Measurements from ENCODE around the gene GIMAP4. TPM values are rescaled to one million over a fixed set of nuclear protein-coding genes. Genes with fewer than 3 reads are reported as not detected.

Gene GIMAP4
- total RNA-seq, 4 donors from 2014 or later: 5.1 to 38.0 (median 14.6) TPM

DNA sequence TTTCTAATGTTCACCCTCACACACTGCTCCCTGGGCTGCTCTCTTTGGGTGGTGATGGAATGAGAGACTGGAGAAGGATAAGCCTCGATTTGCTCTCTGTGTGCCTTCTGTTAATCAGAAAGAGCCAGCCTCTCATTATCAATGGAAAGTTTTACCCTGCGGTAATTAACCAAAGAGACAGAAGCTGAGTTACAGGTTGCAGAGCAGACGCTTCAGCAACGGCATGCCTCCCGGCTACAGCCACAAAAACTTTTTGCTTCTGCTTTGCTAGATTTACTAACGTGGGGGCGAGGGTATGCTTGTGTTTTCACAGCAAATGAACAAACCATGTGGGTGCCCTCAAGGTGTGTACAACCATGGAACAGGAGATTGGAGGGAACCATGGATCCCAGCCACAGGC lies 18.0 kb downstream of the GIMAP4 start:
- H3K36me3 ChIP-seq: no peaks in the 10 kb centered on the region
- no peak overlapping the region for H3K4me3 ChIP-seq
- H3K27ac ChIP-seq: peak overlapping the region in 2 of 4 donors; percentile 21 to 25
- no peaks in the 10 kb centered on the region for H3K4me1 ChIP-seq
- H3K9me3 ChIP-seq: no peaks in the 10 kb centered on the region
- TF ChIP-seq, protein P1, sequence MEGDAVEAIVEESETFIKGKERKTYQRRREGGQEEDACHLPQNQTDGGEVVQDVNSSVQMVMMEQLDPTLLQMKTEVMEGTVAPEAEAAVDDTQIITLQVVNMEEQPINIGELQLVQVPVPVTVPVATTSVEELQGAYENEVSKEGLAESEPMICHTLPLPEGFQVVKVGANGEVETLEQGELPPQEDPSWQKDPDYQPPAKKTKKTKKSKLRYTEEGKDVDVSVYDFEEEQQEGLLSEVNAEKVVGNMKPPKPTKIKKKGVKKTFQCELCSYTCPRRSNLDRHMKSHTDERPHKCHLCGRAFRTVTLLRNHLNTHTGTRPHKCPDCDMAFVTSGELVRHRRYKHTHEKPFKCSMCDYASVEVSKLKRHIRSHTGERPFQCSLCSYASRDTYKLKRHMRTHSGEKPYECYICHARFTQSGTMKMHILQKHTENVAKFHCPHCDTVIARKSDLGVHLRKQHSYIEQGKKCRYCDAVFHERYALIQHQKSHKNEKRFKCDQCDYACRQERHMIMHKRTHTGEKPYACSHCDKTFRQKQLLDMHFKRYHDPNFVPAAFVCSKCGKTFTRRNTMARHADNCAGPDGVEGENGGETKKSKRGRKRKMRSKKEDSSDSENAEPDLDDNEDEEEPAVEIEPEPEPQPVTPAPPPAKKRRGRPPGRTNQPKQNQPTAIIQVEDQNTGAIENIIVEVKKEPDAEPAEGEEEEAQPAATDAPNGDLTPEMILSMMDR (IDR thresholded peaks at IDR 0.05): no peak
- TF ChIP-seq POLR2A (IDR thresholded peaks at IDR 0.05): no peak
- no peak for DNase-seq
- H3K27me3 ChIP-seq: no peaks in the 10 kb centered on the region

DNA sequence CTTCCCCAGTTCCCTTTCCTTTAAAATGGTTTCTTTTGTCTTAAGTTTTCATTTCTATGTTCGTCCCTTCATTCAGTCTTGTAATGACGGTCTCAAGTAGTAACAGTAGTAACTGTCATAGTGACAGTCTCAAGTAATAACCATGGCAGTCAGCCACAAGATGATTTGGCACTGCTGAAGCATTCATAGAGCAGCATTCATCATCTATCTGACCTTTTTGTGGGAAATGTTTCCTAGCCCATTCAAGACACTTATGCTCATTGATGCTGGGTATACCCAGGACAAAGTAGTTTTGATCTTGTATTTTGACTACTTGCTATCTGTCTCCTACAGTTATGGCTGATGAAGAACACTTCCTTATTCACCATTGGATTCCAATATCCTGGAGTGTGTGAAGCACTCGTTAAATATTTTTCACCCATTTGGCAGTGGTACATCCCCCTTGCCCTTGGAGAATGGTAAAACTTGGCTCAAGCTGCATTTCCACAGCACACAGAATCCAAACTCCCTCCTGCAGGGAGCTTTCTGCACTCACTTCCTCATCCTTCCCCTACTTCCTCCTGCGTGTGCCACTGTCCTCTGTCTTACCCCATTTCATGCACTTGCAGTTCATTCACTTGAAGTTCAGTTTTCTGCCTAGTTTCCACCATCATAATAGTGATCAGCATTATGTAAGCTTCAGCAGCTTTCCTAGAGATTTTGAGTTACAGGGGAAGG lies 19.0 kb downstream of the GIMAP4 start:
- TF ChIP-seq, protein P1 (IDR thresholded peaks at IDR 0.05): no peak
- no peak for TF ChIP-seq POLR2A (IDR thresholded peaks at IDR 0.05)
- H3K4me1 ChIP-seq: no peaks in the 10 kb centered on the region
- H3K27ac ChIP-seq: peak overlapping the region; percentile 9 to 54 (median 43)
- no peak overlapping the region for H3K4me3 ChIP-seq
- no peak for DNase-seq
- H3K9me3 ChIP-seq: no peaks in the 10 kb centered on the region
- H3K36me3 ChIP-seq: no peaks in the 10 kb centered on the region
- H3K27me3 ChIP-seq: no peaks in the 10 kb centered on the region

GRCh38 chr7:150586785-150587152 lies 19.6 kb downstream of the GIMAP4 start:
- Histone ChIP-seq H3K9me3 (no peaks in the 10 kb centered on the region), H3K36me3 (no peaks in the 10 kb centered on the region), H3K4me1 (no peaks in the 10 kb centered on the region), H3K4me3 (no peak overlapping the region), H3K27me3 (no peaks in the 10 kb centered on the region), H3K27ac (peak overlapping the region; percentile 24 to 54 (median 43))
- no peak for DNase-seq
- no peak for TF ChIP-seq POLR2A (IDR thresholded peaks at IDR 0.05)
- TF ChIP-seq, protein P1 (IDR thresholded peaks at IDR 0.05): no peak

DNA sequence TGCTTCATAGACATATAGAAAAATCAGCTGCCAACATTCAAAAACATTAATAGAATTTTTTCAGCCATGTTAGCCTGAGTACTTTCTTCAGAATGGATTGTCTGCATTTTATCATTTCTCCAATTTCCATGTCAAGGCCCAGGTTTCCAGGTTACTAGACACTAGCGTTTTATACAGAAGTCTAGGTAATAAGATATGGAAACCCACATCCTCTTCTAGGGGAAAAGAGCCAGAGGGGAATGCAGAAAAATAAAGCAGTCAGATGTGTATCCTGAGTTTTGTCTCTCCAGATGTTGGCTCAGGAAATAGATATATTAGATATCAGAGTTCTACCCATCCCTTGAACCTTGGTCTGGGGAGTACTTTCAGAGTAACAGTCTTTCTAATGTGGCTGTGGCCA lies 20.4 kb downstream of the GIMAP4 start:
- Histone ChIP-seq H3K36me3 (no peaks in the 10 kb centered on the region), H3K4me3 (no peak overlapping the region), H3K9me3 (no peaks in the 10 kb centered on the region), H3K4me1 (no peaks in the 10 kb centered on the region), H3K27me3 (no peaks in the 10 kb centered on the region), H3K27ac (peak overlapping the region in 2 of 4 donors; percentile 39 to 54)
- no peak for TF ChIP-seq POLR2A (IDR thresholded peaks at IDR 0.05)
- TF ChIP-seq, protein P1 (IDR thresholded peaks at IDR 0.05): no peak
- DNase-seq: no peak

GRCh38 chr7:150594805-150595204 lies 27.6 kb downstream of the GIMAP4 start:
- H3K27me3 ChIP-seq: no peaks in the 10 kb centered on the region
- H3K27ac ChIP-seq: no peak overlapping the region
- no peaks in the 10 kb centered on the region for H3K4me1 ChIP-seq
- DNase-seq: no peak
- H3K9me3 ChIP-seq: no peaks in the 10 kb centered on the region
- H3K36me3 ChIP-seq: no peaks in the 10 kb centered on the region
- no peak overlapping the region for H3K4me3 ChIP-seq
- TF ChIP-seq POLR2A (IDR thresholded peaks at IDR 0.05): no peak
- TF ChIP-seq, protein P1 (IDR thresholded peaks at IDR 0.05): no peak
